Measurements from ENCODE around the gene ALAS2. TPM values are rescaled to one million over a fixed set of nuclear protein-coding genes. Genes with fewer than 3 reads are reported as not detected.
A peak's percentile ranks its signal among the peaks of the same experiment; 100 is the strongest.
"Not testable (repeated sequence)": the region's sequence is repeated elsewhere in the genome, so short reads cannot be mapped to it uniquely, and the experiment has no call there.

The ALAS2 gene, protein sequence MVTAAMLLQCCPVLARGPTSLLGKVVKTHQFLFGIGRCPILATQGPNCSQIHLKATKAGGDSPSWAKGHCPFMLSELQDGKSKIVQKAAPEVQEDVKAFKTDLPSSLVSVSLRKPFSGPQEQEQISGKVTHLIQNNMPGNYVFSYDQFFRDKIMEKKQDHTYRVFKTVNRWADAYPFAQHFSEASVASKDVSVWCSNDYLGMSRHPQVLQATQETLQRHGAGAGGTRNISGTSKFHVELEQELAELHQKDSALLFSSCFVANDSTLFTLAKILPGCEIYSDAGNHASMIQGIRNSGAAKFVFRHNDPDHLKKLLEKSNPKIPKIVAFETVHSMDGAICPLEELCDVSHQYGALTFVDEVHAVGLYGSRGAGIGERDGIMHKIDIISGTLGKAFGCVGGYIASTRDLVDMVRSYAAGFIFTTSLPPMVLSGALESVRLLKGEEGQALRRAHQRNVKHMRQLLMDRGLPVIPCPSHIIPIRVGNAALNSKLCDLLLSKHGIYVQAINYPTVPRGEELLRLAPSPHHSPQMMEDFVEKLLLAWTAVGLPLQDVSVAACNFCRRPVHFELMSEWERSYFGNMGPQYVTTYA
- not detected for polyA plus RNA-seq (2012; ENCODE audit: insufficient read depth, insufficient read length, low read depth)

GRCh38 chrX:55030271-55031205, at the start of gene ALAS2:
TSS of gene ALAS2 (minus strand) at chrX:55030977. CDS start at chrX:55026000, 4,977 bp downstream.
- H3K36me3 ChIP-seq: no peaks in the 10 kb centered on the region
- H3K4me1 ChIP-seq: no peaks in the 10 kb centered on the region
- no peak for DNase-seq
- no peak for TF ChIP-seq CTCF (IDR thresholded peaks at IDR 0.05; ENCODE audit: low read depth, low read length)
- H3K27me3 ChIP-seq: no peaks in the 10 kb centered on the region
- no peak within 1 kb of the TSS for H3K4me3 ChIP-seq (ENCODE audit: low read depth, low read length)
- no peaks in the 10 kb centered on the region for H3K9me3 ChIP-seq

DNA sequence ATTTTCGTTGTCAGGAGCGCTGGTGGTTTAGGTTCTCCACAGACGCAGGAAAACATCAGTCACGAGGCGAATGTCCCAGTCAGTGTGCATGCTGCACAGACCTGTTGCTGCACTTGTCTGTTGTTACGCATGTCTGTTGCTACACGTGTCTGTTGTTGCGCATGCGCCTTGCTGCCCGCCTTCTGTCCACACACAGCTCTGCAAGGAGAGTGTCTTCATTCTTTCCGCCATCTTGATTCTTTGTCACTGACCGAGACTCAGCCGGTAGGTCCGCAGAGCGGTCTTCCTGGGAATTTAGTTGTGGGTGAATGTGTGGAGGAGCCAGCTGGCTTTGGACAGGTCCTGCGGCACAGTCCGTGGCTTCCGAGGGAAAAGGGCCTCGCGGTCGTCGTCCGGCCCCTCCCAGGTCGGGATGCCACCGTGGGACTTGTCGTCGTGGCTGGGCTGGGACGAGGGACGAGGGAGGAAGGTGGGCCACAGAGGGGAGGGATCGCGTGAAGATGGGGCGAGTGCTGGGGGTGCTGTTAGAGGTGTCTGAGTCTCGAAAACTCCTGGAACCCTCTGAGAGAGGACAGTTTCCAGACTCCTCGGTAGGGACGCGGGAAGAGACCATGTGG, 44.2 kb upstream of the ALAS2 start, which contains the start of gene PAGE2B:
TSS of gene PAGE2B (plus strand) at position 180 of the 617 bp plus-strand sequence. CDS start 1,012 bp downstream, outside the sequence.
- Histone ChIP-seq H3K27me3 (no peaks in the 10 kb centered on the region), H3K36me3 (no peaks in the 10 kb centered on the region), H3K9me3 (no peaks in the 10 kb centered on the region), H3K4me3 (ENCODE audit: low read depth, low read length) (no peak within 1 kb of the TSS), H3K4me1 (no peaks in the 10 kb centered on the region)
- no peak for DNase-seq
- no peak for TF ChIP-seq CTCF (IDR thresholded peaks at IDR 0.05; ENCODE audit: low read depth, low read length)

DNA sequence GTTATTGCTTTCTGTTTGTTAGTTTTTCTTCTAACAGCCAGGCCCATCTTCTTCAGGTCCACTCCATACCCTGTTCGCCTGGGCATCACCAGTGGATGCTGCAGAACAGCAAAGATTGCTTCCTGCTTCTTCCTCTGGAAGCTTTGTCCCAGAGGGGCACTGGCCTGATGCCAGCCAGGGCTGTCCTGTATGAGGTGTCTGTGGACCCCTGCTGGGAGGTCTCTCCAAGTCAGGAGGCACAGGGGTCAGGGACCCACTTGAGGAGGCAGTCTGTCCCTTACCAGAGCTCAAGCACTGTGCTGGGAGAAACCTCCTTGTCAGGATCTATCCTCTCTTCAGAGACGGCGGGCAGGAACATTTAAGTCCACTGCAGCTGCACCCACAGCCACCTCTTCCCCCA, 41.5 kb upstream of the ALAS2 start:
- H3K27me3 ChIP-seq: no peaks in the 10 kb centered on the region
- TF ChIP-seq CTCF (IDR thresholded peaks at IDR 0.05; ENCODE audit: low read depth, low read length): no peak
- H3K36me3 ChIP-seq: no peaks in the 10 kb centered on the region
- no peak overlapping the region for H3K4me3 ChIP-seq (ENCODE audit: low read depth, low read length)
- no peaks in the 10 kb centered on the region for H3K9me3 ChIP-seq
- no peaks in the 10 kb centered on the region for H3K4me1 ChIP-seq
- DNase-seq: no peak

DNA sequence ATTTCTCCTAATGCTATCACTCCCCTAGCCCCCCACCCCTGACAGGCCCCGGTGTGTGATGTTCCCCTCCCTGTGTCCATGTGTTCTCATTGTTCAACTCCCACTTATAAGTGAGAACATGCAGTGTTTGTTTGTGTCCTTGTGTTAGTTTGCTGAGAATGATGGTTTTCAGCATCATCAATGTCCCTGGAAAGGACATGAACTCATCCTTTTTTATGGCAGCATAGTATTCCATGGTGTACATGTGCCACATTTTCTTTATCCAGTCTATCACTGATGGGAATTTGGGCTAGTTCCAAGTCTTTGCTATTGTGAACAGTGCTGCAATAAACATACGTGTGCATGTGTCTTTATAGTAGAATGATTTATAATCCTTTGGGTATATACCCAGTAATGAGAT, 36.4 kb upstream of the ALAS2 start:
- not testable (repeated sequence) for H3K9me3 ChIP-seq; H3K4me1 ChIP-seq; DNase-seq; H3K36me3 ChIP-seq; H3K4me3 ChIP-seq (ENCODE audit: low read depth, low read length); H3K27me3 ChIP-seq

GRCh38 chrX:55057675-55058249, 27.0 kb upstream of the ALAS2 start:
- H3K9me3 ChIP-seq: no peaks in the 10 kb centered on the region
- peak; percentile 24 for DNase-seq

More at GRCh38 chrX:55057675-55058249, 27.0 kb upstream of the ALAS2 start:
- H3K27me3 ChIP-seq: no peaks in the 10 kb centered on the region
- H3K4me3 ChIP-seq (ENCODE audit: low read depth, low read length): peak overlapping the region; percentile 32
- peak; percentile 72 for TF ChIP-seq CTCF (IDR thresholded peaks at IDR 0.05; ENCODE audit: low read depth, low read length)
- no peaks in the 10 kb centered on the region for H3K4me1 ChIP-seq
- H3K36me3 ChIP-seq: no peaks in the 10 kb centered on the region

Data from BE2C (cell line).